NCI-H2196 treated with DMSO at 0.1 percent for 48 hours (cell line): ENCODE measurements around the gene BAHD1.

ENCODE experiments used
- DNase-seq: peaks from one replicate; lab custom pipeline; 2025; ENCODE audit not compliant: unreplicated experiment; lab: John Stamatoyannopoulos, UW

The BAHD1 gene

DNA sequence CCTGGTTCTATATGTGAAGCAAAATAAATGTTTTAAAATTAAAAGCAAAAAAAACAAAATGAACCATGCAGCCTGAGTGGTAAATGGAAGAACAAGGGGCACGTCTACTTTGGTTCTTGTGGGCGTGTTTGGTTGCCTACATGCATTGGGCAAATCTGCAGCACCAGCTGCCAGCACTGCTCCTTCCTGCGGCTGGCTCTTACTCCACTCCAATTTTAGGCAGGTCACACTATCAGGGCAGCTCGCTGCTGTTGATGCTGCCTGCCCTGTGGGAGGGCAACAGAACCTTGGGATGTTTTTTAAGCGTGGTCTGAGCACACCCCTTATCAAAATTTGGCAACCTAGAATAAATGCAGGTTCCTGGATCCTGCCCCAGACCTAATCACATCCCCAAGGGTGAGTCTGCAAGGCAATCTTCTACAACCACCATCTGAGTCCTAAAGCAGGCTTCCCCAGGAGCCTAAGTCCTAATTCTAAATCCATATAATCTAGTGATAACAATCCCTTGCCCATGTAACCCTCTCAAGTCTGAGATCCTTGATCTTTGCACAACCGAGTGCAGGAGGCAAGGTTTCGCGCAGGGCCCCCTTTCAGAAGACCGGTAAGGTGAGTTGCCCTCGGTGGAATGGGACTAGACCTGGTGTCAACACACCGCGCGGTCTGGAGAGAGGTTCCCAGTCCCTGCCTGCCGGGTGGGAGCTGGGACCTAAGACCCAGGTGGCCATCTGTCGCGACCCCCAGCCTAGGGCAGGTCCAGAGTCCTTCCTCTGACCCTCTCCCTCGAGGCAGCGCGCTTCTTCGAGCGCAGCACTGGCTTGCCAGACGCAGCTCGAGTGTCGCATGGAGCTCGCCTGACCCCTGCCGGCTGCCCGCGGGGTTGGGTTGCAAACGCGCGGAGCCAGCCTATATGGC, 19.3 kb upstream of the BAHD1 start:
- DNase-seq, result peak; percentile 8

DNA sequence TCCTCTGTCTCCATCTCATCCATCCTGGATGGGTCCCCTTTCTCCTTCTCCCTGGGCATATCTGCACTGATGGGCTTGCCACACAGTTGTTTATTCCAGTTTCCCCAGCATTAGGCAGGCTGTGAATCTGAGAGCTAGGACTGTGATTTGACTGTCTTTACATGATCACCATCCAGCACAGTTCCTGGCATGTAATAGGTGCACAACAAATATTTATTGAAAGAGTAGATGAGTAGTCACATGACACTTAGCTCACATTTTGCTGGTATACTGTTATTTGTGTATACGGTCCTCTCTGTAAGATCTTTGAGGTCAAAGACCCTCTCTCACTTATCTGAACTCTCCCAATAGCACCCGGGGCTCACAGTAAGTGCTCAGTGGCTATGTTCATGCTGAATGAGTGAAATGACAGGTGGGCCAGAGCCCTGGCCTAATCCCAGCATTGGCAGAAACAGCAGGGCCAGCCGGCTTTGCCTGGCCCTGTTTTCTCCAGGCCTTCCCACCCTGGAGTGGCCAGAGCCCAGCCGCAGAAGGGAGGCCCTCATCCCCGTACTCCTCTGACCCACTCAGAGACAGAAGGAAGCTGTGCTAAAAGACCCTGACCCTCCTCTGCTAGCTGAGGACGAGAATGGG, 16.2 kb upstream of the BAHD1 start:
- DNase-seq, result no peak

GRCh38 chr15:40425681-40426080, 15.1 kb upstream of the BAHD1 start:
- no peak for DNase-seq

- no peak for DNase-seq
These were observed 13.6 kb upstream of the BAHD1 start for GRCh38 chr15:40427188-40427587.

GRCh38 chr15:40428185-40428584, 12.6 kb upstream of the BAHD1 start:
- no peak for DNase-seq

DNA sequence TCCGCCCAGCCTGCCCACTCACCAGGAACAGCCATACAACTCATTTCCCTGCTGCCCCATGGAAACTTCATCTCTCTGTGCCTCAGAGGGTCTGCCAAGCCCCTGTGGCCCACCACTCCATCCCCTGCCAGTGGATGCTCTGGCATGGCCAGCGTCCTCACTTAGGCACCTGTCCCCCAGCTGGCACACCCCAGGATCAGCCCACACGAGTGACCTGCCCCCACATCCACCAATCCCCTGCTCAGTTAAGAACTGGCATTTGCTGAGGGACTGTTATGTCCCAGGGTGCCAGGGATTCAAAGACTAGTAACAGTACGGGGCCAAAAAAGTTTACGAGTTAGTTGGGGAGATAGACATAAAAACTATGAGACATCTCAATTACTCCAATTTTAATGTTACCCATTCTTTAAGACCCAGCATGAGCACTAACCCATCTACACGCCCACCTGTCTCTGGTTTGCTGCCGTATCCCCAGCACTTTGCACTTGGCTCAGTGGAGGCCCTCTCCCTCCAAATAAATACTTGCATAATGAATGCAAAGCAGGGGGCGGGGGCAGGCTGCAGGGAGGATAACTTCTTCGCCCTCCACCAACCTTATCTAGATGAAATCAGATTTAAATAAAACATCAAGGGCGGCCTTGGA, 11.6 kb upstream of the BAHD1 start:
- DNase-seq, result no peak

DNA sequence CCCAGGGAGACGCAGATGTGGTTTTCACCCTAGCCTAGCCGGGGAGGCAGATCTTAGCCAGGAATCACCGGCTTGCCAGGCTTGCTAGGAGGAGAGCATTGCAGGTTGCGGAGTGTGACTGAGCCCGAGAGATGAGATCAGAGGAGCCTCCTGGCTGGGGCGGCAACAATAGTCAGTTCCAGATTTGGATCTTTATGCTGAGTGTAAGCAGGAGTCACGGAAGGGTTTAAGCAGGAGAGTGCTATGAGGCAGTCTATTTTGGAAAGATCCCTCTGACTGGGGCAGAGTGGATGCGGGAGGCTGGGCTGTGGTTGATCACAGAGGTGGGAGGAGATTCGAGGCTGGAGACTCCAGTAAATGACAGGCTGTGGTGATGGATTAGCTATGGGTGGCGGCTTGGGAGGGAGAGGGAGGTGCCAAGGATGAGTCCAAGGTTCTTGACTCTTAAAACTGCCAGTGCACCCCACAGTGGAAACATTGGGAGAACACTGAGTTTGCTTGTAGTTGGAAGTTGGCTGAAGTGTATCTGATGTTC, 10.4 kb upstream of the BAHD1 start:
- no peak for DNase-seq

DNA sequence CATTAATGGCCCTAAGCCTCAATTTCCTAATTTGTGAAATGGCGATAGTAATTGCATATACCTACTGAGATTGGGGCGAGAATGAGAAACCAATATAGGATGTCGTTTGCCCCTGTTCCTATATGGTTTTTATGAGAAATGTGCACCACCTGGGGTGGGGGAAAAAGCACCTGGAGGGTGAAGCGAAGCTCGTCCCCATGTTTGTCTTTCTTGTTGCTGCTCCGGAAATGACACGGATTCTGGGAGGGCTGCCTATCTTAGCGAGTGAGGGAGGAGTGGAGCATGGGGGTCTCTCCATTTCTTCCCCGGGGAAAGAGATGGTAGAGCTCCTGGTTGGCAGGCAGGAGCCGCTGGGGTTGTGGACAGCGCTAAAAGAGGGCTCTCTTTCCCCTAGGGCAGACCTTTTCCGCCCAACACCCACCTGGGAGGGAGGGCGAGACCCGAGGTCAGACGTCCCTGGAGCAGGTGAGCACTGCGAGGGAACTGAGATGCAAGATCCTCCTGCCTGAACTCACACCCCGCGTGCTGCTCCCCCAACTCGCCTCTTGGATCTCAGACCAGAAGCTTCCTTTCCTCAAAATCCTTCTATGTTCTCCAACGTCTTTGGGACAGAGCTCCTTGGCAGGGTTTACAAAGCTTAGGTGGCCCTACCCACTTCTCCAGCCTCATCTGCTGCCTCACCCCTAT, 5.6 kb upstream of the BAHD1 start:
- DNase-seq, result no peak

DNA sequence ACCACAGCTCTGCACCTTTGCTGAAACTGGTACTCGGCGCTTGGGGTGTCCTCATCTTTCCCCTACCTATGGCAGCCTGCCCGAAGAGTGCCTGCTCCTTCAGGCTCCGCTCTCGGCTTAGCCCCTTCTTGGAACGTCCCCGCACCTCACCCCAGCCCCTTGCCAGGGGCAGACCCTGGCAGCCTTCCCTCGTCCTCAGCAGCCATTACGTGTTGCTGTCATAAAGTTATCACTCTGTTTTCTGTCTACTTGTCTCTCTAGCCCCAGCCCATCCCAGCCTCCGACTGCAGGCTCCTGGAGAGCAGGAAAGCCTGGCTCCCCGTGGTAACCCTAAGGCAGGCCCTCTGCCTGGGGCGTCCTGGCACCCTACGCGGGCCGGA, 5.1 kb upstream of the BAHD1 start:
- no peak for DNase-seq

GRCh38 chr15:40436116-40436891, 4.4 kb upstream of the BAHD1 start:
- DNase-seq, result no peak

DNA sequence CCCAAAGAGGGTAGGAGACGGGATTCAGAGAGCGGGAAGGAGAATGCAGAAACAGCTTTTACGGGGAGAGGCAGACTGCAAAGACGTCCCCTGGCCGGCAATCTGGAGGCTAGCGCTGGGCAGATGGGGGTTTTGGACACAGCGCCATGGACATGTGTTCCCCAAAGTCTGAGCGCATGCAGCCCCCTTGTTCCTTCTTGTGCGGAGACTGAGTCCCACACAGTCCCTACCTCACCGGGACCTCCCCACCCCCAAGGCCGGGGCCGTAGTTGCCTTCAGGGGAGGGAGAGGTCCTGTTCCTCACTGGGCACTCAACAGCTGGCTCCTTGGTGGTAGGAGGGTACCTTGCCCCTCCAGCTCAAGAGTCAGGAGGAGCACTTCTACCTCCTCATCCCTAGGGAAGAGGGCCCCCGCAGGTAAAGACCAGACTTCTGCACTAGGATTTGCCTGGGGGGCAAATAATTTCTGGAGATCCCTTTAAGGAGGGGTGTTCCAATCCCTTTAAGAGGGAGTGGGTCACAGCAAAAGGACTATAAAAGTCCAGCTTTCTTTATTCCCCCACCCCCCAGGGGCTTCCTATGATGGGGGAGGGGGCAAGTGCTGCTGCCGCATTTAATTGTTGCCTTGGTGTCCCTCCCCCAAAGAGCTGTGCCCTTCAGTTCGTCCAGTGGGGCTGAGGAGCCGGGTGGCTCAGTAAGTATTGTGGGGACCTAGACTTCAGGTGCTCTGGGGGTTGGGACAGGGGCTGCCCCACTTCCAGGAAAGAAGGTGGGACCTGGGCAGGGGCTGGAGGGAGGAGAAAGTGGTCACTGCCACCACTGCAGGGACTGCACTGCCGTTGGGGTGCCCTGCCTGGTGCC, 3.6 kb upstream of the BAHD1 start:
- no peak for DNase-seq

- DNase-seq, result no peak
These were observed 2.7 kb upstream of the BAHD1 start for GRCh38 chr15:40437752-40438687.

- DNase-seq, result no peak
These were observed 2.0 kb upstream of the BAHD1 start for GRCh38 chr15:40438712-40439111.

GRCh38 chr15:40439461-40439959, 1.2 kb upstream of the BAHD1 start:
- no peak for DNase-seq

GRCh38 chr15:40439960-40440742, 602 bp upstream of the BAHD1 start:
- peak; percentile 1 for DNase-seq

- DNase-seq, result no peak
These were observed 1.1 kb downstream of the BAHD1 start for GRCh38 chr15:40441565-40442531.
